ENCODE results near the gene FBN2.

FBN2 gene

DNA sequence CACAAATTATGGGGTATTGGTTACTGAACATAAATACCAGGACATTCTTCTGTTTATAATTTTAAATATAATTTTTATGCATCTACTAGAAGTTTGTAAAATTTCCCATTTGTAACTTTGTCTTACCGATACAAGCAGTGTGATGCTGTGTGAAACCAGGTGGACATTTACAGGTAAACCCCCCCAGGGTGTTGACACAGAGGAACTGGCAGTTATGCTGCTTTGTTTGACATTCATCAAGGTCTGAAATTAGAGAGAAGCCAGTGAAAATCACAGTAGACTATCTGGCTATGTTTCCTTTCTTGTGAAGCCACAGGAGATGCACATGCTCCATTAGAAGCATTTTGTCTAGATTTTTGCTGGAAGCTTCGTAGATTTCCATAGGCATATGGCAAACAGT is 263.6 kb downstream of the FBN2 start:
- TF ChIP-seq GATA2 (IDR thresholded peaks at IDR 0.05; ENCODE audit: low read depth, low read length) = no peak

GRCh38 chr5:128273736-128274135 is 264.3 kb downstream of the FBN2 start:
- TF ChIP-seq GATA3 (IDR thresholded peaks at IDR 0.05; ENCODE audit: low read depth, low read length) (no peak), GATA2 (IDR thresholded peaks at IDR 0.05; ENCODE audit: low read depth, low read length) (no peak)

DNA sequence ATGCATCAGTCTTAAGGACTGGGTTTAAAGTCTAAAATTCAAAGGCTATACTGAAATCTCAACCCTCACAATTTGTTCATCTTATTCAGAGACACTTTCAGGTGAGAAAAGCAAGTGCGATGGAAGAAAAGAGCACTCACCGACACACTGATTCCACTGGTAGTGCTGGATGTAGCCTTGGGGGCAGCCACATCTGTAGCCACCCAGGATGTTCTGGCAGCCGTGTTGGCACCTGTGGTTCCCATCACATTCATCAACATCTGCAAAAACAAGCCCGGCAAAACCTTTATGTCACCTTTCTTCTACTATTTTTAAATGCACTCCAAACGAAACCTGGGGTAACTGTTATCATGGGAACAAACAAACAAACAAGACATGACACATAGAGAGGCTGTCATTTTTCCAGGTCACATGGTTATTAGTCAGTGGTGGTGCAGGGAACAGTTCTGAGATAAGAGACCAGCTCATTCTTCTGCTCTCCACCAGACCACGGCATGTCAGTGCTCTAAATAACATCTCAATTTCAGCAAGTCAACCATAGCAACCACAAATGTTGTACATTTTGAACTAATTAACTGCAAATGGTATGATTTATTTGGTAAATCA is 266.1 kb downstream of the FBN2 start:
- TF ChIP-seq GATA2 (IDR thresholded peaks at IDR 0.05; ENCODE audit: low read depth, low read length) = no peak
- no peak for TF ChIP-seq GATA3 (IDR thresholded peaks at IDR 0.05; ENCODE audit: low read depth, low read length)

DNA sequence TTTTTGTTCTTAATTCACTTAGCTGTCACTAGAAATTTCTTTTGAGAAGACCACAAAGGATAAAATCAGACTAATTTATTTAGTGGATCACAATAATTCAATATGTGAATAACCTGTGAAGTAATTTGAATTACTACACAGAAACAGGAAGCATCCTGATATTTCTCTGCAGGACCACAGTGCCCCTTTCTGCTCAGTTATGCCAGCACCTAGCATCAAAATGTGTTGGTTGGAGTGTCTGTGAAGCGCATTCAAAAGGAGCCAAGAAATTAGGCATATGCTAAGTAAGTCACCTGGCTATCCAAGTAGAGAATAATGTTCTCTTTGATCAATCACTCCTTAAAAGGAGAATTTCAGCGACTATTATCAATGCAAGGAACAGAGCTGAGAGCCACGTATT is 267.0 kb downstream of the FBN2 start:
- no peak for TF ChIP-seq GATA2 (IDR thresholded peaks at IDR 0.05; ENCODE audit: low read depth, low read length)
- TF ChIP-seq GATA3 (IDR thresholded peaks at IDR 0.05; ENCODE audit: low read depth, low read length) = no peak

- TF ChIP-seq GATA2 (IDR thresholded peaks at IDR 0.05; ENCODE audit: low read depth, low read length) (no peak), GATA3 (IDR thresholded peaks at IDR 0.05; ENCODE audit: low read depth, low read length) (no peak)
Measured at GRCh38 chr5:128264564-128265360, 273.3 kb downstream of the FBN2 start.

- no peak for TF ChIP-seq GATA3 (IDR thresholded peaks at IDR 0.05; ENCODE audit: low read depth, low read length)
- no peak for TF ChIP-seq GATA2 (IDR thresholded peaks at IDR 0.05; ENCODE audit: low read depth, low read length)
Measured at GRCh38 chr5:128263357-128263756, 274.7 kb downstream of the FBN2 start.

- TF ChIP-seq GATA2 (IDR thresholded peaks at IDR 0.05; ENCODE audit: low read depth, low read length) (no peak), GATA3 (IDR thresholded peaks at IDR 0.05; ENCODE audit: low read depth, low read length) (no peak)
Measured at GRCh38 chr5:128262911-128263310, 275.1 kb downstream of the FBN2 start.

GRCh38 chr5:128259607-128260021 is 278.4 kb downstream of the FBN2 start:
- TF ChIP-seq GATA2 (IDR thresholded peaks at IDR 0.05; ENCODE audit: low read depth, low read length) (no peak), GATA3 (IDR thresholded peaks at IDR 0.05; ENCODE audit: low read depth, low read length) (no peak)

GRCh38 chr5:128258372-128258771 is 279.7 kb downstream of the FBN2 start:
- TF ChIP-seq GATA3 (IDR thresholded peaks at IDR 0.05; ENCODE audit: low read depth, low read length) = no peak
- no peak for TF ChIP-seq GATA2 (IDR thresholded peaks at IDR 0.05; ENCODE audit: low read depth, low read length)

- TF ChIP-seq GATA2 (IDR thresholded peaks at IDR 0.05; ENCODE audit: low read depth, low read length) (no peak), GATA3 (IDR thresholded peaks at IDR 0.05; ENCODE audit: low read depth, low read length) (no peak)
Measured at GRCh38 chr5:128257076-128257475, 281.0 kb downstream of the FBN2 start.

- no peak for TF ChIP-seq GATA2 (IDR thresholded peaks at IDR 0.05; ENCODE audit: low read depth, low read length)
- TF ChIP-seq GATA3 (IDR thresholded peaks at IDR 0.05; ENCODE audit: low read depth, low read length) = no peak
Measured at GRCh38 chr5:128254789-128255188, 283.3 kb downstream of the FBN2 start.

DNA sequence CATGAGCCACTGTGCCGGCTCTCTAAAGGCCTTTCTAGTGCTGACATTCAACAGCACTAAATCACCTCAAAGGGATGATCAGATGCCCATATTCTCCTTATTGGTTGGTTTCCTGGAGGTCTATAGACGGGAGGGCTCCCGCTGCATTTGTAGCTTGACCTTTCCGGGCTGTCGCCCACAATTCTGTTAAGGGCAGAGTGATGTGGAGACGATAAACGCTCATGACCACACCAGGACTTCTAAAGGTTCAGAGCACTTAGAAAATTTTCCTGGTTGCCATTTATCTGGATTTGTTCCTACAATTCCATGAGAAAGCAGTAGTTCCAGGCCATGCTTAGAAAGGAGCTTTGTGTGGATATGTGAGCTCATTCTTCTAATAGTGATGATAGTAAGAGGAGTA is 284.2 kb downstream of the FBN2 start:
- TF ChIP-seq GATA2 (IDR thresholded peaks at IDR 0.05; ENCODE audit: low read depth, low read length) = no peak
- TF ChIP-seq GATA3 (IDR thresholded peaks at IDR 0.05; ENCODE audit: low read depth, low read length) = no peak

DNA sequence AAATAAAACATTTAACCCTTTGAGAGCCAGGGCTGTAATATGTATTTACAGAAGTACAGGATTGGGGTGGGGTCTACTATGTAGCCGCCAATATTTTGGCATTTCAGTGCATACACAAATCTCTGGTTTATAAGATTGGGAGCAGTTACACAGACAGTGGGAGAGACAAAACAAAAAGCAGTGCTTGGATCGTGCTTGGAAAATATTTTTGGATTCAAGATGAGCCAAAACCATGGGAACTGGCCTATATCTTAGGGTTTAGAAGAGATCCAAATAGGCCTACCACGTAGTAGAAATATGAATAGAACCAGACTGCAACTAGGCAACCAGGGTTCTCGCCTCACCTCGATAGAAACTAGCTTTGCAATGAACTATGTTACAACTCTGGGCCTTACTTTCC is 284.9 kb downstream of the FBN2 start:
- TF ChIP-seq GATA3 (IDR thresholded peaks at IDR 0.05; ENCODE audit: low read depth, low read length) (no peak), GATA2 (IDR thresholded peaks at IDR 0.05; ENCODE audit: low read depth, low read length) (no peak)

DNA sequence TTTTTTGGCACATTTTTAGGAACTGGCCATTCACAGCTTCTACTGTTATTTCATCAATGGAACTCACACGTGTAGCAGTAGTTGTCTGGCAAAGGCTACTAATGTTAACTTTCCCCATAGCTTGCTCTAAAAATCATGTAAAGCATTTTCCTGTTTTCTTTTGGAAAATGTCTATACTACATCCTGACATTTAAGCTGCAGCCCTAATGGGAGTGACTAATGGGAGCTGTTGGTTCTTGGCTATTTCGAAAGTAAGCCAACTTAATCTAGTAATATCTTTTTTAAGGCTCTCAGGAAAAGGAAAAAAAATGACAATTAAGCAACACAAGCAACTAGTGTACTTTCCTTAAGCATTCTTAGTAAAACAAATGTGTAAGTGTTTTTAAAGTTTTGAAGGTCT is 285.3 kb downstream of the FBN2 start:
- TF ChIP-seq GATA2 (IDR thresholded peaks at IDR 0.05; ENCODE audit: low read depth, low read length) (no peak), GATA3 (IDR thresholded peaks at IDR 0.05; ENCODE audit: low read depth, low read length) (no peak)

DNA sequence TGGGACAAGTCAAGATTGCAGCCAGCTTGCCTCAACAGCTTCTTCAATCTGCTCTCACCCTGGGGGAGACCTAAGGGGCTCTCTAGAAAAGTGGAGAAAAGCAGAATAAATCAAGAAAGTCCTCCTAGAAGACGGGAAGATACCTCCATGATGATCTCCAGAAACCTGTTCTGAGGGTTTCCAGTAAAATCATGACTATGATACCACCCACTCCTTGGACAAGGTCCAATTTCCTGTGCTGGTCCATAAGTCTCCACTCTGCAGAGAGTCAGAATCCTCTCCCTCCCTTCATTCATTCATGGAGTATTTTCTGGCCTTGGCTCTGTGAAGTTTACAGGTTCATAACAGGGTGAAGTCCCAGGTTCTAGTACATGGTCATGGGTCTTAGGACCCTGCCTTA is 285.8 kb downstream of the FBN2 start:
- TF ChIP-seq GATA3 (IDR thresholded peaks at IDR 0.05; ENCODE audit: low read depth, low read length) (no peak), GATA2 (IDR thresholded peaks at IDR 0.05; ENCODE audit: low read depth, low read length) (no peak)

All from SH-SY5Y (cell line).